ENCODE results near the gene ITPRIP. TPM values are rescaled to one million over a fixed set of nuclear protein-coding genes. Genes with fewer than 3 reads are reported as not detected.

ITPRIP gene
- total RNA-seq, 1 donor, result 10.8 TPM

GRCh38 chr10:104309980-104310978 lies 28.0 kb downstream of the ITPRIP start:
- DNase-seq (ENCODE audit: low read depth in 2 of 3, low spot score in 2 of 3), result no peak

DNA sequence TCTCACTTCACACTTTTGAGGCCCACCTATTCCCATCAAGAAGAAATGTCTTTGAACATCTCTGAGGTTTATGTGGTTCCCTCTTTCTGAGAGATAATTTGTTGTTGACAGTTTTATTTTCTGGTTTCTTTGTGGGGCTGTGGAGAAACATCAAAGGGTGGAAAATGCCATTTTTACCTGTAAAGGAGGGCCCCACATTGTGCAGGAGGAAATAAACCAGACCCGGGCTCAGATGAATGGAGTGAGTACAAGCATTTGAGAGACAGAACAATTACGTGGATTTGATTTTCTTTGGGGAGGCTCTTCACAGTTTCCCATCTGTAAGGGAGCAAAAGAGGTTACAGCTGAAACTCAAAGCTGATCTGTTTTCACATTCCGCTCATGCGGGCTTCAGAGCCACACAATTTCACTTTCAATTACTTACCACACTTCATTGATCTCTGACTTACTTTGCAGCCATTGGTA lies 29.8 kb downstream of the ITPRIP start:
- no peak for DNase-seq (ENCODE audit: low read depth in 2 of 3, low spot score in 2 of 3)

DNA sequence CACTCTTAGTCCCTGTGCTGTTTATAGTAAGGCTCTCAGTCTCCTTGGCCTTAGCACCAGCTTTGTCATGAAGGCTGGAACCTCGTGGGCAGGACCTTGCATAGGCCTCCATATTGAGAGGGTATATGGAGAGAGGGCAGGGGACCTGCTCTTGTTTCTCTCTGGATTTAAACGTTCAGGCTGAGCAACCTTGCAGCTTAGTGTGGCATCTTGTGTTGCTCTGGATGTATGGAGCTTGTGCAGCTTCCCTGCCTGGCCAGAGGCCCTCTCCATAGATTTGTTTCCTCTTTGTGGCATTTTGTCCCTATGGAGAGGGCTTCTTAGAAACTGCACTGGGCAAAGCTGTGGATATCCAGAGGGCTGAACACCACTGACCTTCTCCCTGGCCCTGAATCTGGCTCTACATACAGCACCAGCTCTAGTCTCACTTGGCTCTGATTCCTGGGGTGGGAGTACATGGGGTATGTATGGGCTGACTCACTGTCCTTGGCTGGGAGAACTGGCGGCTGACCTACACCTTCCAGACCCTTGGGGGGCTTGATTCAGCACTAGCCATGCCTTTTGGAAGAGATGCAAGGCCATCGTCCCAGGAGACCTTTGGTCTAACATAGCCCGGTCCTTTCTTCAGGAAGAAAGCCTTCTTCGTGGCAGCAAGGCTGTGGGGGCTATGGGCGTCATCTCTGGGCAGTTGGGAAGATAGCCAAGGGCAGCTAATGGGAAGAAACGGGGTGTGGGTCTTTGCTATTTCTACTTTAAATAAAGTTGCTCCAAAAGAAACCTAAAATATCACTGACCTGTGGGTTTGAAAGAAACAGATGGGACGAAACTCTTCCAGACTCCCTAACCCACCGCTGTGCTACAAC lies 30.5 kb downstream of the ITPRIP start:
- DNase-seq (ENCODE audit: low read depth in 2 of 3, low spot score in 2 of 3), result no peak

GRCh38 chr10:104306897-104307296 lies 31.4 kb downstream of the ITPRIP start:
- no peak for DNase-seq (ENCODE audit: low read depth in 2 of 3, low spot score in 2 of 3)

DNA sequence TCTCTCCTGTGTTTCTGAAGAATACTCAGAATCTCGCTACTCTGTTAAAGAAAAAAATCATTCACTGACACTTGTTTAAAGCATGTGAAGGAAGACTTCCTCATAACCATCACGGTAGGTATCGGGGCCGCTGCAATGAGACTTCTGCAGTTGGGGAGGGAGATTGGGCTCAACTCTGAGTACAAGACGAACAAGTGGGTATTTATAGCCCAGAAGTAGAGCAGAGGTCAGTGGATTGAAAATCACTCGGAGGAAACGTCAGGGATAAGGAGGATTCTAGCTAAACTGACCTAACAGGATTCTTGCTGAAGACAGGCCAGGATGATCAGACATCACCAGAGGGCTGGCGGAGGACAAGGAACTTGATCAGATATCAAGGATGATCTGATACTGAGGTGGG lies 33.3 kb downstream of the ITPRIP start:
- DNase-seq (ENCODE audit: low read depth in 2 of 3, low spot score in 2 of 3), result no peak

DNA sequence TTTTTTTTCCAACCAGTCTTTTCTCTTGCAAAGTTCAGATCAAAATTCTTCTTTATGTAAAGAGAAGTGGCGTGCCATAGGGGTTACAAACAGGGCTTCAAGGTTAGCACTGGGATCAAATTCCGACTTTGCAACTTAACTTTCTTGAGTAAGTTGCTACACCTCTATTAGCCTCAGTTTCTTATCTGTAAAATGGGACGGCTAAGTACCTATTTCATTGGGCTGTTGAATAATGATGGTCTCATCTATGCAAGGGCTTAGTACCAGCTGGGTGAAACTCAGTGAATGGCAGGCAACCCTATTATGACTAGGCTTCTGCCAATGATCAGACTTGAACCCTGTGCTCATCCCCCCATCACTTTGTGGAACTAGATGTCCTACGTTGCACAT lies 33.9 kb downstream of the ITPRIP start:
- no peak for DNase-seq (ENCODE audit: low read depth in 2 of 3, low spot score in 2 of 3)

- no peak for DNase-seq (ENCODE audit: low read depth in 2 of 3, low spot score in 2 of 3)
These were observed 34.5 kb downstream of the ITPRIP start for GRCh38 chr10:104303594-104304355.

GRCh38 chr10:104301907-104302690 lies 36.2 kb downstream of the ITPRIP start:
- no peak for DNase-seq (ENCODE audit: low read depth in 2 of 3, low spot score in 2 of 3)

- DNase-seq (ENCODE audit: low read depth in 2 of 3, low spot score in 2 of 3), result no peak
These were observed 37.5 kb downstream of the ITPRIP start for GRCh38 chr10:104300736-104301292.

- DNase-seq (ENCODE audit: low read depth in 2 of 3, low spot score in 2 of 3), result no peak
These were observed 38.1 kb downstream of the ITPRIP start for GRCh38 chr10:104300002-104300735.

DNA sequence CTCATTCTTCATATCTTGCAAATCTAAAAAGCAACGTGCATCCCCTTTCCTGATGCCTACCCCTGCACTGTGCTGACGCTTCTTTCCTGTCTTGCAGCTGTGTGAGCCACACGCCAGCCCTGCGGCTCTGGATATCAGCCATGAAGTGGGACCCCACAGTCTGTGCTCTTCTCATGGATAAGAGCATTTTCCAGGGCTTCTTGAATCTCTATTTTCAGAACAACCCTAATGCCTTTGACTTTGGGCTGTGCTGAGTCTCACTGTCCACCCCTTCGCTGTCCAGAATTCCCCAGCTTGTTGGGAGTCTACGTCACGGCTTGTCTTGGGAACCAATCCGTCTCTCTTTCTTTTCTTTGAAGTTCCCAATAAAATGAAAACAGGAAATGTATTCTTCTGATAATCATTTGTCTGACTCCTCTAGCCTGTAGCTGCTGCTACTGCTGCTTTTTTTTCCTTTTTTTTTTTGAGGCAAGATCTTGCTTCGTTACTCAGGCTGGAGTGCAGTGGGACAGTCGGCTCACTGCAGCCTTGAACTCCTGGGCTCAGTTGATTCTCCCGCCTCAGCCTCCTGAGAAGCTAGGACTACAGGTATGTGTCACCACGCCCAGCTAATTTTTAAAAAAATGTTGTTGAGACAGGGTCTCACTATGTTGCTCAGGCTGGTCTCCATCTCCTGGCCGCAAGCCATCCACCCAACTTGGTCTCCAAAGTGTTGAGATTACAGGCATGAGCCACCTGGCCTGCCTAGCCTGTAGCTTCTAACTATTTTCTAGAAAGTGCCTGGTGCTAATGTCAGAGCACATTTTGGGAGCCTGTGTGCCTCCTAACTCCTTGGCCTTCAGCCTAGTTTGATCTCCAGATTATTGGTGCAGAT lies 39.0 kb downstream of the ITPRIP start:
- no peak for DNase-seq (ENCODE audit: low read depth in 2 of 3, low spot score in 2 of 3)

- DNase-seq (ENCODE audit: low read depth in 2 of 3, low spot score in 2 of 3), result peak in 2 of 3 donors; percentile 39 to 68
These were observed 40.3 kb downstream of the ITPRIP start for GRCh38 chr10:104297697-104298660.

DNA sequence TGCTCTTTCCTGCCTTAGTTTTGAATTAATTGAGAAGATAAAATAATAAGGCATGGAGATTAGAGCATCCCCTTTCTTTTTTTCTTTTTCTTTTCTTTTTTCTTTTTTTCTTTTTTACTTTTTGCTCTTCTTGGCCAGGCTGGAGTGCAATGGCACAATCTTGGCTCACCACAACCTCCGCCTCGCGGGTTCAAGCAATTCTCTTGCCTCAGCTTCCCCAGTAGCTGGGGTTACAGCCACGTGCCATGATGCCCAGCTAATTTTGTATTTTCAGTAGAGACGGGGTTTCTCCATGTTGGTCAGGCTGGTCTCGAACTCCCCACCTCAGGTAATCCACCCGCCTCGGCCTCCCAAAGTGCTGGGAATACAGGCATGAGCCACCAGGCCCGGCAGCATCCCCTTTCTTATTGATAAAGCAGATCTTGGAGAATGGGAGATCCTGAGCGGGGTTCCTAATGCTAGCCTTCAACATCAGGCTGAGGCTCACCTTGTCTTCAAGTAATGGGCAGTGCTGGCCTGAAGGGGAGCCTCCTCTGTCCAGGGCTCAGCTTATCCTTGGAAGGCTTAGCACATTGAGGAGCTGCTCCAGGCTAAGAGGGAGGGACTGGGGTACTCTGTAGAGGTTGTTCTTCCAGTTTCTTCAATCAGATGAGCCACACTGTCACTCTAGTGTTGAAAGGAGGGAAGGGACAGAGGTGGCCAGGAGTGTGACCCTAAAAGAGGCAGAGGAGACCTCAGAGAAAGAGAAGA lies 41.4 kb downstream of the ITPRIP start:
- DNase-seq (ENCODE audit: low read depth in 2 of 3, low spot score in 2 of 3), result no peak

GRCh38 chr10:104293781-104294321 lies 44.4 kb downstream of the ITPRIP start:
- DNase-seq (ENCODE audit: low read depth in 2 of 3, low spot score in 2 of 3), result no peak

DNA sequence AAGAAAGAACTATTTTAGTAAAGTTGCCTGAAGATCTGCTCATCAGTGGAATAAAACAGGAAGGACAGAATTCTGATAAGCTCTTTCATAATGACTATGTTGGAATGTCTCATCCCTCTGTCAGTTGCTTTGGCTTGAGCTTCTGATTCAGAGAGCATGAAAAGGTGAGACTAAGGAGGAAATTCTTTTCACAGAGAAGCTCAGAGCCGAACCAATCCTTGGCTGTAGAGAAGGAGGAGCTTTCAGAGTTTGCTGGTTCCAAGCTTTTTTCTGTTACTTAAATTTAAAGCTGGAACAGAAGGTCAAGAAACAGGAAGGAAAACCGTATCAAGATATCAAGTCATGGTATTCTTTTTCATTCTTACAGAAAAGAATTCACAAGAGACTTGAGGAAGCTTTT lies 45.3 kb downstream of the ITPRIP start:
- DNase-seq (ENCODE audit: low read depth in 2 of 3, low spot score in 2 of 3), result no peak

All from hematopoietic multipotent progenitor cell (in vitro differentiated cells).